Right lobe of liver (tissue), 6 donors: ENCODE measurements around the gene WNT3. TPM values are rescaled to one million over a fixed set of nuclear protein-coding genes. Genes with fewer than 3 reads are reported as not detected.

Experiments used
- ATAC-seq, 4 donors: fragments of 200-7000 bp; cut with Tn5 transposase; one replicate each; pipeline ENCODE4 v1.9.1; 2020; ENCODE audit warnings: mild to moderate bottlenecking in 4 of 4, moderate library complexity in 4 of 4
- DNase-seq, 3 donors: peaks; one replicate each; pipeline ENCODE4 v3.0.0-alpha.2; 2020
- H3K27ac ChIP-seq, 3 donors: fragments of 200-600 bp; one replicate each; pipeline ENCODE4 v1.8.0; 2022
- H3K27me3 ChIP-seq, 2 donors: fragments of 200-600 bp; one replicate each; pipeline ENCODE4 v1.8.0; 2022
- H3K36me3 ChIP-seq, 4 donors: fragments of 200-600 bp; sonication (generic) in 1 of 4; one replicate each; pipeline versions ENCODE4 v1.5.1 to v1.8.0; 2017 to 2022; ENCODE audit warnings: control low read depth in 1 of 4
- H3K4me1 ChIP-seq, 4 donors: fragments of 200-600 bp; sonication (generic) in 1 of 4; one replicate each; pipeline versions ENCODE4 v1.5.1 to v1.8.0; 2017 to 2022; ENCODE audit warnings: control low read depth in 1 of 4
- H3K4me3 ChIP-seq, 3 donors: fragments of 200-600 bp; one replicate each; pipeline ENCODE4 v1.8.0; 2022
- H3K9me3 ChIP-seq, 4 donors: fragments of 200-600 bp; sonication (generic) in 1 of 4; one replicate each; pipeline versions ENCODE4 v1.5.1 to v1.8.0; 2017 to 2022; ENCODE audit warnings: control low read depth in 1 of 4
- CTCF ChIP-seq, 4 donors: fragments of 200-600 bp in 3 of 4; fragments of 450-650 bp in 1 of 4; IDR thresholded peaks; one replicate each; pipeline versions ENCODE4 v1.5.1 to v1.8.0; 2016 to 2022; ENCODE audit warnings: antibody characterized with exemption in 4 of 4, mild to moderate bottlenecking in 2 of 4
- POLR2A ChIP-seq: fragments of 450-650 bp; IDR thresholded peaks from one replicate; pipeline ENCODE4 v1.6.1; 2017; ENCODE audit warnings: antibody characterized with exemption, mild to moderate bottlenecking
- WGBS: methylation state at CpG from one replicate; pipeline ENCODE4 v1.1.6; 2018; ENCODE audit warnings: low coverage, low lambda C conversion rate; ENCODE audit not compliant: insufficient coverage; ENCODE audit errors: missing lambda C conversion rate; 5-methylcytosine and 5-hydroxymethylcytosine counted together
- intact Hi-C, 2 donors: fragments of 100-400 bp; cut with DNase I; formaldehyde crosslinking; loops; one replicate each; pipeline versions ENCODE4 v1.11.2 to v1.14.1; 2022
- total RNA-seq, 6 experiments: library from RNA; depleted of rRNA in 2 of 6; stranded (reverse); fragments of >200 nt in 2 of 6; fragmentation: NEBNext Ultra II Directional in 3 of 6; extraction: Animal tissue kit (Norgen Biotek cat#: 25700) in 3 of 6; gene quantifications; one replicate each; pipeline versions ENCODE4 v1.1.0 to v1.2.4, GENCODE V29; 2016 to 2023
- donor health status: DM: no; HTN: yes; CAD: no.
- donor health status: DM: no; HTN: no; CAD: no.
- donor health status: DM: no; HTN: no; CAD: no.
- donor health status: DM: no; HTN: yes; CAD: no.
- donor health status: DM: no; HTN: yes; CAD: no.

The WNT3 gene
- total RNA-seq, 6 experiments from 2014 or later, result 1.0 to 5.0 (median 4.0) TPM

- peaks cover 0 to 6% (median 2%) of the 10 kb centered on the region in 4 donors for H3K4me1 ChIP-seq
- no peak for DNase-seq
- no peak for TF ChIP-seq CTCF (IDR thresholded peaks at IDR 0.05)
- no peak for TF ChIP-seq POLR2A
- peaks cover 0 to 5% of the 10 kb centered on the region in 2 donors for H3K27me3 ChIP-seq
- intact Hi-C loops, result no loop called here
- 63% methylated on average over 13 of the region's 13 CpGs for WGBS
- ATAC-seq, result no peak
- no peak overlapping the region for H3K27ac ChIP-seq
- H3K9me3 ChIP-seq, result no peaks in the 10 kb centered on the region
- no peaks in the 10 kb centered on the region for H3K36me3 ChIP-seq
- no peak overlapping the region for H3K4me3 ChIP-seq
Measured at GRCh38 chr17:46850688-46851028, 32.2 kb upstream of the WNT3 start.

GRCh38 chr17:46848534-46848933 lies 30.0 kb upstream of the WNT3 start:
- Histone ChIP-seq H3K9me3 (no peaks in the 10 kb centered on the region), H3K36me3 (no peaks in the 10 kb centered on the region), H3K4me1 (peaks cover 0 to 6% (median 2%) of the 10 kb centered on the region in 4 donors), H3K4me3 (no peak overlapping the region), H3K27ac (no peak overlapping the region), H3K27me3 (peaks cover 0 to 5% of the 10 kb centered on the region in 2 donors)
- TF ChIP-seq CTCF (IDR thresholded peaks at IDR 0.05), result no peak
- TF ChIP-seq POLR2A, result no peak
- 100% methylated on average over 1 of the region's 6 CpGs for WGBS
- DNase-seq, result no peak
- no peak for ATAC-seq
- intact Hi-C loops, result loop anchor here (10.0 kb wide), 1 partner anchor 96 kb away; no protein-coding TSS in a partner anchor

GRCh38 chr17:46847204-46848191 lies 29.0 kb upstream of the WNT3 start:
- H3K9me3 ChIP-seq, result no peaks in the 10 kb centered on the region
- DNase-seq (no peak), ATAC-seq (peak in 1 of 4 donors; percentile 51)
- intact Hi-C loops, result loop anchor here (10.0 kb wide), 1 partner anchor 97 kb away; no protein-coding TSS in a partner anchor
- no peak for TF ChIP-seq CTCF (IDR thresholded peaks at IDR 0.05)
- no peak for TF ChIP-seq POLR2A
- H3K4me3 ChIP-seq, result no peak overlapping the region
- no peak overlapping the region for H3K27ac ChIP-seq
- H3K27me3 ChIP-seq, result peaks cover 0 to 5% of the 10 kb centered on the region in 2 donors
- no peaks in the 10 kb centered on the region for H3K36me3 ChIP-seq
- WGBS, result 78% methylated on average over 3 of the region's 8 CpGs
- peaks cover 0 to 6% (median 2%) of the 10 kb centered on the region in 4 donors for H3K4me1 ChIP-seq

- intact Hi-C loops, result loop anchor here (10.0 kb wide), 1 partner anchor 102 kb away; no protein-coding TSS in a partner anchor
- Histone ChIP-seq H3K9me3 (no peaks in the 10 kb centered on the region), H3K36me3 (no peaks in the 10 kb centered on the region), H3K27ac (no peak overlapping the region), H3K4me1 (no peaks in the 10 kb centered on the region), H3K4me3 (no peak overlapping the region), H3K27me3 (no peaks in the 10 kb centered on the region)
- DNase-seq, result no peak
- peak in 2 of 4 donors; percentile 15 to 31 for TF ChIP-seq CTCF (IDR thresholded peaks at IDR 0.05)
- TF ChIP-seq POLR2A, result no peak
- ATAC-seq, result no peak
- WGBS, result 88% methylated on average over 3 of the region's 3 CpGs
Measured at GRCh38 chr17:46842835-46843234, 24.3 kb upstream of the WNT3 start.
